Subcutaneous adipose tissue (tissue), 4 donors: ENCODE measurements around the gene SDF2L1. TPM values are rescaled to one million over a fixed set of nuclear protein-coding genes. Genes with fewer than 3 reads are reported as not detected.

ENCODE experiments used
- CTCF ChIP-seq: fragments of 450-650 bp; IDR thresholded peaks from one replicate; pipeline ENCODE4 v1.5.1; 2016; ENCODE audit warnings: low read depth, mild to moderate bottlenecking, control low read depth, antibody characterized with exemption, moderate library complexity
- total RNA-seq, 4 donors: library from RNA; depleted of rRNA; stranded (reverse); fragments of >200 nt; gene quantifications; one replicate each; pipeline ENCODE4 v1.1.0, GENCODE V29; 2016

The SDF2L1 gene
- total RNA-seq, 4 donors from 2014 or later = 11.7 to 25.8 (median 18.5) TPM

DNA sequence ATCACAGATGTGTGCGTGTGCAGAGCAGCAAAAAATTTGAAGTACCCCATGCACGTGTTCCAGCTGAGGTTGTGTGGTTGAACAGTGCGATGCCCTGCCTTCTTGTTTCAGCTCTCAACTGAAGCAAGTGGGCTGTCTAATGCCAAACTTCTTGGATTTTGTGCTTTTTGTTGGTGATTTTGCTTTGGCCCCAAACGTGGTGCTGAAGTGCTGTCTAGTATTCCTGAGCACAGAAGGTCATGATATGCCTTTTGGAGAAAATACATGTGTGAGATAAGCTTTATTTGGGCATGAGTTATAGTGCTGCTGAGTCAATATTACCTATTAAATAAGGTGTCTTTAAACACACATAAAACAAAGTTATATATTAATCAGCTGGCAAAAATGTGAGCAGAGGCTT is 26.4 kb upstream of the SDF2L1 start:
- TF ChIP-seq CTCF = no peak

GRCh38 chr22:21621025-21621424 is 21.1 kb upstream of the SDF2L1 start:
- TF ChIP-seq CTCF = no peak

DNA sequence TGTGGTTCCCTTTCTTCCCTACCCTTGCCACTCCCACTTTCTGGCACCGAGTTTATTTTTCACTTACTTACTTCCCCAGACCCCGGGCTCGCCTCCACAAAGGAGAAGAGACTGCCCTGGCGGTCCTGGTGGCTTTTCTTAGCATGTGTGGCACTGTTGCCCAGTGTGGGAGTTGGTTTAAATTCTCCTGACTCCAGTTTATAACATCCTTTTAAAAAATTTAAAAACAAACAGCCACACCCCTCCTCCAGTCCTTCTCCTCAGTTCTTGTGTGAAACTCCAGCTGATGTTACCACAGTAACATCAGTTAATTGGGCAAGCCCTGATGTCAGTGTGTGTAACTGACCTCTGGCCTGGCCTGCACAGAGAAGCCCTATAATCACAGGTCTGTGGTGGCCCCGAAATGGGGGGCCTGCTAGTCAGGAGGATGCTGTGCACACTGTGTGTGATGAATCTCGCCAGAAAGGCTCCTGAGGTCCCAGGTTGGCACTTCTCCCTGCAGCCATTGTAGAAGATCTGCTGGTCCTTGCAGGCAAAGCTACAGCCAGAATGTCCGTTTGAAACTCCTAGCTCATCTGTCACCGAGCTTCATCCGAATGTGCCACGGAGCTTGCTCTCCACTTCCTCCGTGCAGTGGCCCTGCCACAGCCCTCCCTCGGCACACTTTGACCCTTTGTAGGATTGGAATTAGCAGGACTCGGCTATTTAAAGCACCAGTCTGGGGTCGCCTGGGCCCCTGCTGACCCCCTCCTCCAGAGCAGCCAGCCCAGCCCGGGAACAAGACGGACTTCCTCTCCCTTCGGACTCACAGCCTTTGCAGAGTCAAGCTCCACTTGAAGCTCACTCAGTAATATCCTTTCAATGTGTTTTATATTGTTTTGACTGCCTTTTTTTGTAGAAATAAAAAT is 19.8 kb upstream of the SDF2L1 start:
- no peak for TF ChIP-seq CTCF

- TF ChIP-seq CTCF = no peak
Observed at GRCh38 chr22:21622919-21623647, 19.0 kb upstream of the SDF2L1 start.

DNA sequence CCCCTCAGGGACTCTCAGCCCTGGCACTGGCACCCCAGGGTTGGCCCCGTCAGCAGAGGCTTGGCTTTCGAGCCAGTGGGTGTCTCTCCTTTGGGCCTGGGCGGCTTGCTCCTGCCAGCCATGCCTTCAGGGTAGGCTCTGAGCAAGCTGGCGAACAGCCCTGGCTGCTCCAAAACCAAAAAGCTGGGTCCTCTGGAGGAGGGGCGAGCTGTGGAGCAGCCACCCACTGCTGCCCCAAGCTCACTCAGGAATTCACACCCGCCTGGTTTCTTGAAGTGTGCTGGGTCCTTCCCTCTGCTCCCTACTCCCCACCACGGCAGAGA is 18.5 kb upstream of the SDF2L1 start:
- TF ChIP-seq CTCF = no peak

GRCh38 chr22:21624120-21624879 is 17.8 kb upstream of the SDF2L1 start:
- TF ChIP-seq CTCF = no peak
